Effector memory CD8-positive, alpha-beta T cell (primary cell): ENCODE data around the gene SLC16A2.
"Not testable (repeated sequence)": the region's sequence is repeated elsewhere in the genome, so short reads cannot be mapped to it uniquely, and the experiment has no call there.

Experiments
- ATAC-seq: fragments of 150-1000 bp; cut with Tn5 transposase; replicated peaks from 2 replicates; pipeline ENCODE4 v1.10.0; 2021; ENCODE audit warnings: mild to moderate bottlenecking, moderate library complexity
- DNase-seq, 3 experiments: peaks; one replicate each; pipeline ENCODE4 v3.0.0; 2021
- H3K27ac Mint-ChIP-seq, 2 donors: one replicate each; pipeline ENCODE4 v1.8.0; 2022; ENCODE audit warnings: mild to moderate bottlenecking in 2 of 2, mixed read lengths in 2 of 2, moderate library complexity in 2 of 2
- H3K27me3 Mint-ChIP-seq, 2 donors: one replicate each; pipeline ENCODE4 v1.8.0; 2022; ENCODE audit warnings: mixed read lengths in 2 of 2
- H3K36me3 Mint-ChIP-seq: one replicate; pipeline ENCODE4 v1.8.0; 2022; ENCODE audit warnings: mild to moderate bottlenecking, moderate library complexity, mixed read lengths; ENCODE audit not compliant: insufficient read depth
- H3K4me1 Mint-ChIP-seq, 2 donors: one replicate each; pipeline ENCODE4 v1.8.0; 2022; ENCODE audit warnings: low read depth in 2 of 2, mixed read lengths in 2 of 2
- H3K4me3 Mint-ChIP-seq, 2 donors: one replicate each; pipeline ENCODE4 v1.8.0; 2022; ENCODE audit warnings: mild to moderate bottlenecking in 2 of 2, mixed read lengths in 2 of 2, moderate library complexity in 2 of 2
- H3K9me3 Mint-ChIP-seq, 2 donors: one replicate each; pipeline ENCODE4 v1.8.0; 2022; ENCODE audit warnings: mixed read lengths in 2 of 2

Gene SLC16A2

DNA sequence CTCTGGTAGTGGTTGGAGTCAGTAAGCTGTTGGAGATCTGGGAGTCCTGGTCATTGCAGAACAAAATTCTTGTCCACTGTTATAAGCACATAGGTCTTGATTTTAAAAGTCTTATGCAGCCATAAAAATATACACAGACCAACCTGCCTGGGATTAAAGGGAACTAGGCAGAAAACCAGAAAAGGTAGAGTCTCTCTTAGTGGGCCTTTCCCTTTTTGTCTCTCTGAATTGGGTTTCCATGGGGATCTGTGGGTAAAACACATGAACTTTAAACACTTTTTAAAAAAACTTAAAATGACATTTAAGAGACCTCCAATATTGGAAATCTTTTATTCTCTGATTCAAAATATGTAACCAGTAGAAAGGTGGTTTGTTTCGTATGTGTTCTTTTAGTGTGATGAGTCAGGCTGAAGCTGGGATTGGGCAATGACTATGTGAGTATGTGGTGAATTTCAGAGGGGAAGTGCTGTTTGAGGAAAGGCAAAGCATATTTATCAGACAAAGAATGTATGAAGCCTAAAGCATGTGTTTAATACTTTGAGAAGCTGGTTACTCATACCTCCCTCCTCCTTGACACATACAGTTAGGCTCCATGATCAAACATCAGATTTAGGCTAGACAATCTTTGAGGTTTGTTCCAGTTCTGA, 29.6 kb downstream of the SLC16A2 start:
- no peak for DNase-seq

DNA sequence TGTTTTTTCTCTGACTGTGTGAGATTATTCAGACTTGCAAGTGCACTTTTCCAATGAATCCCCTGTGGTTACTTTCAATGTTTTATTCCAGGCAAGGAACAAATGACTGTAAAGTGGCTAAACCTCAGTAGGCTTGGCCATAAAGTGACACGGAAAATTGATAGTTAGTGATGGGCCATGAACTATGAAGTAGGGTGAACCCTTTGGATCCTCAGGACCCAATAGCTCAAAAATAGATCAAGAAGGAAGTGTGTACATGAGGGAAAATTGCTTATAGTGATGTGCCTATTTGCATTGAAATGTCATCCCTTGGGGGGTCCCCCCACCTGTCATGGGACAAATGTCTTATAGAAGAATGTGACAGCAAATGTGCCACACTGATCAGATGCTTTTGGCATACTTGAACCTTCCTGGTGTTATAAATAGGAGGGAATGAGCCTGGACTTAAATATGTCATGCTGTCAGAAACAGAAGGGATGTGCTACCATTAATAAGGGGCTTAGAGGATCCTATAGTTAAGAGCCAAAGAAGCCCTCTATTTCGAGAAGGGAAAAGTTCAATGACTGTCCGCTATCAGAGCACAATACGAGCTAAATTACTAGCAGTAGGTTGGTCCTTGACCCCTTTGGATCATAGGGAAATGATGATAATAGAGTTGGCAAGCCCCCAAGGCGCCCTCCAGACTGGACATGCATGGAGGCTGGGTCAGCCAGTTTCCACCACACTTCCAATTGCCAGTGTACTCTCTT, 30.3 kb downstream of the SLC16A2 start:
- no peak overlapping the region for H3K4me3 Mint-ChIP-seq
- H3K9me3 Mint-ChIP-seq: no peaks in the 10 kb centered on the region
- H3K4me1 Mint-ChIP-seq: peaks cover 0 to 6% of the 10 kb centered on the region in 2 donors
- no peaks in the 10 kb centered on the region for H3K27me3 Mint-ChIP-seq
- no peaks in the 10 kb centered on the region for H3K36me3 Mint-ChIP-seq
- DNase-seq (no peak), ATAC-seq (no peak)
- no peak overlapping the region for H3K27ac Mint-ChIP-seq

More for the DNA sequence above, 29.6 kb downstream of the SLC16A2 start:
- H3K27me3 Mint-ChIP-seq: no peaks in the 10 kb centered on the region
- no peak for ATAC-seq
- no peak overlapping the region for H3K27ac Mint-ChIP-seq
- H3K4me1 Mint-ChIP-seq: peaks cover 0 to 6% of the 10 kb centered on the region in 2 donors
- H3K36me3 Mint-ChIP-seq: no peaks in the 10 kb centered on the region
- no peak overlapping the region for H3K4me3 Mint-ChIP-seq
- no peaks in the 10 kb centered on the region for H3K9me3 Mint-ChIP-seq

- Mint-ChIP-seq H3K27ac (no peak overlapping the region), H3K4me1 (peaks cover 0 to 6% of the 10 kb centered on the region in 2 donors), H3K4me3 (no peak overlapping the region), H3K27me3 (no peaks in the 10 kb centered on the region), H3K36me3 (no peaks in the 10 kb centered on the region), H3K9me3 (no peaks in the 10 kb centered on the region)
- ATAC-seq: no peak
- no peak for DNase-seq
These were observed 30.8 kb downstream of the SLC16A2 start for GRCh38 chrX:74452199-74452481.

- Mint-ChIP-seq H3K36me3 (no peaks in the 10 kb centered on the region), H3K9me3 (no peaks in the 10 kb centered on the region)
- no peak for ATAC-seq
These were observed 31.9 kb downstream of the SLC16A2 start for GRCh38 chrX:74453178-74453577.

GRCh38 chrX:74454233-74454632, 32.9 kb downstream of the SLC16A2 start:
- not testable (repeated sequence) for H3K9me3 Mint-ChIP-seq, ATAC-seq

More at GRCh38 chrX:74453178-74453577, 31.9 kb downstream of the SLC16A2 start:
- H3K4me1 Mint-ChIP-seq: peaks cover 0 to 6% of the 10 kb centered on the region in 2 donors
- DNase-seq: no peak
- no peaks in the 10 kb centered on the region for H3K27me3 Mint-ChIP-seq
- no peak overlapping the region for H3K4me3 Mint-ChIP-seq
- H3K27ac Mint-ChIP-seq: no peak overlapping the region

GRCh38 chrX:74458736-74459135, 37.4 kb downstream of the SLC16A2 start:
- Mint-ChIP-seq H3K27ac (peak overlapping the region in 1 of 2 donors; percentile 38), H3K4me3 (no peak overlapping the region), H3K36me3 (no peaks in the 10 kb centered on the region), H3K4me1 (no peaks in the 10 kb centered on the region), H3K9me3 (no peaks in the 10 kb centered on the region), H3K27me3 (no peaks in the 10 kb centered on the region)
- ATAC-seq (no peak), DNase-seq (no peak)

More at GRCh38 chrX:74454233-74454632, 32.9 kb downstream of the SLC16A2 start:
- not testable (repeated sequence) for DNase-seq, H3K4me1 Mint-ChIP-seq, H3K27me3 Mint-ChIP-seq, H3K4me3 Mint-ChIP-seq, H3K36me3 Mint-ChIP-seq, H3K27ac Mint-ChIP-seq

- Mint-ChIP-seq H3K4me3 (no peak overlapping the region), H3K27ac (no peak overlapping the region), H3K9me3 (no peaks in the 10 kb centered on the region), H3K27me3 (no peaks in the 10 kb centered on the region), H3K36me3 (no peaks in the 10 kb centered on the region), H3K4me1 (no peaks in the 10 kb centered on the region)
- ATAC-seq: no peak
- DNase-seq: no peak
These were observed 40.1 kb downstream of the SLC16A2 start for GRCh38 chrX:74461384-74461783.

GRCh38 chrX:74464722-74465121, 43.4 kb downstream of the SLC16A2 start:
- no peak overlapping the region for H3K27ac Mint-ChIP-seq
- H3K9me3 Mint-ChIP-seq: no peaks in the 10 kb centered on the region
- ATAC-seq (no peak), DNase-seq (no peak)
- no peak overlapping the region for H3K4me3 Mint-ChIP-seq
- no peaks in the 10 kb centered on the region for H3K36me3 Mint-ChIP-seq
- H3K4me1 Mint-ChIP-seq: no peaks in the 10 kb centered on the region
- H3K27me3 Mint-ChIP-seq: no peaks in the 10 kb centered on the region

GRCh38 chrX:74465424-74465823, 44.1 kb downstream of the SLC16A2 start:
- Mint-ChIP-seq H3K36me3 (no peaks in the 10 kb centered on the region), H3K4me3 (no peak overlapping the region), H3K27ac (no peak overlapping the region), H3K9me3 (no peaks in the 10 kb centered on the region), H3K4me1 (no peaks in the 10 kb centered on the region), H3K27me3 (no peaks in the 10 kb centered on the region)
- DNase-seq: no peak
- no peak for ATAC-seq

DNA sequence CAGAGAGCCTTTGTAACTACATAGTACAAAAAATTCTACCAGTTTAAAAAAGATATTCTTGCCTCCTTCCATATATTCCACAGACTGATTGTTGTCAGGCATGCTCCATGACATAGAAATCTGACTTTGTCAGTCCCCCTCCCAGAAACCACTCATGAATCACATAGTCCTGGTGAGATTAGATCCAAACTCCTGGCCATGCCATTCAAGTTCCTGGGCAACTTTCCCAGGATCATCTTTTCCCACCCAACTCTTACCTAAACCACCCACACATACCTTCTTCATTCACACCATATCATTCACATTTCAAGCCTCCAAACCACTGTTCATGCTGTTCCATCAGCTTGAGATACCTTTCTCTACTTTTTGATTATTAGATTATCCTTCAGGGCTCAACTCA, 46.4 kb downstream of the SLC16A2 start:
- Mint-ChIP-seq H3K4me3 (no peak overlapping the region), H3K9me3 (no peaks in the 10 kb centered on the region), H3K36me3 (no peaks in the 10 kb centered on the region), H3K4me1 (no peaks in the 10 kb centered on the region), H3K27me3 (no peaks in the 10 kb centered on the region), H3K27ac (no peak overlapping the region)
- DNase-seq (no peak), ATAC-seq (no peak)

GRCh38 chrX:74473116-74473515, 51.8 kb downstream of the SLC16A2 start:
- H3K4me1 Mint-ChIP-seq, DNase-seq, H3K4me3 Mint-ChIP-seq, ATAC-seq, H3K9me3 Mint-ChIP-seq, H3K27ac Mint-ChIP-seq, H3K36me3 Mint-ChIP-seq: not testable (repeated sequence)
- H3K27me3 Mint-ChIP-seq: peaks cover 12 to 14% of the 10 kb centered on the region in 2 donors

- H3K4me3 Mint-ChIP-seq: no peak overlapping the region
- DNase-seq (no peak), ATAC-seq (no peak)
- no peak overlapping the region for H3K27ac Mint-ChIP-seq
- no peaks in the 10 kb centered on the region for H3K4me1 Mint-ChIP-seq
- no peaks in the 10 kb centered on the region for H3K9me3 Mint-ChIP-seq
- no peaks in the 10 kb centered on the region for H3K36me3 Mint-ChIP-seq
- no peaks in the 10 kb centered on the region for H3K27me3 Mint-ChIP-seq
These were observed 69.0 kb downstream of the SLC16A2 start for GRCh38 chrX:74490247-74490646.

GRCh38 chrX:74492720-74493201, 71.5 kb downstream of the SLC16A2 start:
- no peaks in the 10 kb centered on the region for H3K36me3 Mint-ChIP-seq
- ATAC-seq (peak; percentile 45), DNase-seq (peak in 2 of 3 experiments; percentile 2 to 3)
- no peaks in the 10 kb centered on the region for H3K4me1 Mint-ChIP-seq
- H3K9me3 Mint-ChIP-seq: no peaks in the 10 kb centered on the region
- H3K27me3 Mint-ChIP-seq: no peaks in the 10 kb centered on the region
- no peak overlapping the region for H3K4me3 Mint-ChIP-seq
- no peak overlapping the region for H3K27ac Mint-ChIP-seq

GRCh38 chrX:74493806-74494205, 72.5 kb downstream of the SLC16A2 start:
- no peaks in the 10 kb centered on the region for H3K27me3 Mint-ChIP-seq
- no peaks in the 10 kb centered on the region for H3K9me3 Mint-ChIP-seq
- H3K4me1 Mint-ChIP-seq: no peaks in the 10 kb centered on the region
- no peaks in the 10 kb centered on the region for H3K36me3 Mint-ChIP-seq
- no peak for ATAC-seq
- no peak overlapping the region for H3K4me3 Mint-ChIP-seq
- no peak overlapping the region for H3K27ac Mint-ChIP-seq
- DNase-seq: no peak
